Stimulated activated CD4-positive, alpha-beta T cell treated with anti-CD3 and anti-CD28 coated beads, Interleukin-12 subunit alpha, Interleukin-12 subunit beta, amount 100 ng/mL, for 24 hours (primary cell): Measurements from ENCODE around the gene ZNF385D.

Experiments used
- DNase-seq, 2 experiments: peaks; one replicate each; pipeline ENCODE4 v3.0.0-alpha.2; 2020; ENCODE audit warnings: low read depth in 2 of 2

ZNF385D gene

GRCh38 chr3:21613372-21614070 lies 137.5 kb downstream of the ZNF385D start:
- DNase-seq = no peak

GRCh38 chr3:21601178-21601577 lies 149.8 kb downstream of the ZNF385D start:
- no peak for DNase-seq

- no peak for DNase-seq
Observed at GRCh38 chr3:21599890-21600289, 151.1 kb downstream of the ZNF385D start.

- DNase-seq = no peak
Observed at GRCh38 chr3:21592828-21593227, 158.2 kb downstream of the ZNF385D start.

GRCh38 chr3:21587894-21588293 lies 163.1 kb downstream of the ZNF385D start:
- no peak for DNase-seq

GRCh38 chr3:21585216-21585740 lies 165.7 kb downstream of the ZNF385D start:
- no peak for DNase-seq

GRCh38 chr3:21573291-21573690 lies 177.7 kb downstream of the ZNF385D start:
- no peak for DNase-seq

GRCh38 chr3:21564531-21564930 lies 186.5 kb downstream of the ZNF385D start:
- no peak for DNase-seq

GRCh38 chr3:21562243-21562642 lies 188.8 kb downstream of the ZNF385D start:
- DNase-seq = no peak

GRCh38 chr3:21561472-21561871 lies 189.5 kb downstream of the ZNF385D start:
- no peak for DNase-seq

- no peak for DNase-seq
Observed at GRCh38 chr3:21551019-21551418, 200.0 kb downstream of the ZNF385D start.

GRCh38 chr3:21544076-21544462 lies 206.9 kb downstream of the ZNF385D start:
- no peak for DNase-seq

- DNase-seq = no peak
Observed at GRCh38 chr3:21543380-21544075, 207.5 kb downstream of the ZNF385D start.

- no peak for DNase-seq
Observed at GRCh38 chr3:21542656-21543379, 208.2 kb downstream of the ZNF385D start.

GRCh38 chr3:21540265-21540664 lies 210.7 kb downstream of the ZNF385D start:
- no peak for DNase-seq

- DNase-seq = no peak
Observed at GRCh38 chr3:21534462-21534861, 216.5 kb downstream of the ZNF385D start.

GRCh38 chr3:21533002-21533401 lies 218.0 kb downstream of the ZNF385D start:
- no peak for DNase-seq

GRCh38 chr3:21531909-21532308 lies 219.1 kb downstream of the ZNF385D start:
- DNase-seq = no peak

- DNase-seq = no peak
Observed at GRCh38 chr3:21528291-21528995, 222.6 kb downstream of the ZNF385D start.

- no peak for DNase-seq
Observed at GRCh38 chr3:21526461-21526860, 224.5 kb downstream of the ZNF385D start.

- no peak for DNase-seq
Observed at GRCh38 chr3:21524133-21524532, 226.9 kb downstream of the ZNF385D start.
